ENCODE measurements around the gene KLF11. TPM values are rescaled to one million over a fixed set of nuclear protein-coding genes. Genes with fewer than 3 reads are reported as not detected.

KLF11 gene
- total RNA-seq, 4 donors from 2014 or later = 20.1 to 57.2 (median 33.6) TPM

- TF ChIP-seq POLR2AphosphoS5 (IDR thresholded peaks at IDR 0.05) (peak; percentile 14), POLR2A (IDR thresholded peaks at IDR 0.05) (no peak)
- peaks cover 0 to 66% (median 21%) of the 10 kb centered on the region in 3 donors for H3K4me1 ChIP-seq
- peak overlapping the region in 1 of 2 donors; percentile 9 for H3K4me3 ChIP-seq
- no peaks in the 10 kb centered on the region for H3K27me3 ChIP-seq
- ATAC-seq = peak; percentile 52
- peak overlapping the region in 3 of 4 donors; percentile 58 to 76 (median 63) for H3K27ac ChIP-seq
- H3K9me3 ChIP-seq = no peaks in the 10 kb centered on the region
- peaks cover 0 to 39% of the 10 kb centered on the region in 2 donors for H3K36me3 ChIP-seq
- WGBS, 2 donors (ENCODE audit: low coverage in 1 of 2) = 0 to 19% methylated on average over 12 to 15 of the region's 28 CpGs
Measured at GRCh38 chr2:10057231-10058107, 14.1 kb downstream of the KLF11 start.

GRCh38 chr2:10058251-10059015 is 15.1 kb downstream of the KLF11 start:
- no peak for ATAC-seq
- Histone ChIP-seq H3K36me3 (peaks cover 0 to 37% of the 10 kb centered on the region in 2 donors), H3K9me3 (no peaks in the 10 kb centered on the region), H3K4me3 (no peak overlapping the region), H3K27ac (peak overlapping the region in 3 of 4 donors; percentile 58 to 76 (median 63)), H3K4me1 (peaks cover 0 to 57% (median 21%) of the 10 kb centered on the region in 3 donors), H3K27me3 (no peaks in the 10 kb centered on the region)
- no peak for TF ChIP-seq POLR2A (IDR thresholded peaks at IDR 0.05)
- TF ChIP-seq CTCF (IDR thresholded peaks at IDR 0.05) = no peak
- no peak for TF ChIP-seq POLR2AphosphoS5 (IDR thresholded peaks at IDR 0.05)
- no peak for TF ChIP-seq EP300 (IDR thresholded peaks at IDR 0.05)
- 85% methylated on average over 9 of the region's 39 CpGs; no CpG with 5 or more reads in 1 of the 2 donors for WGBS, 2 donors (ENCODE audit: low coverage in 1 of 2)

GRCh38 chr2:10059016-10059351 is 15.6 kb downstream of the KLF11 start:
- H3K27me3 ChIP-seq = no peaks in the 10 kb centered on the region
- no peak for ATAC-seq
- H3K4me1 ChIP-seq = peaks cover 0 to 51% (median 20%) of the 10 kb centered on the region in 3 donors
- WGBS, 2 donors (ENCODE audit: low coverage in 1 of 2) = 100% methylated on average over 1 of the region's 17 CpGs; no CpG with 5 or more reads in 1 of the 2 donors
- peaks cover 0 to 37% of the 10 kb centered on the region in 2 donors for H3K36me3 ChIP-seq
- H3K27ac ChIP-seq = no peak overlapping the region
- H3K4me3 ChIP-seq = no peak overlapping the region
- TF ChIP-seq CTCF (IDR thresholded peaks at IDR 0.05) (no peak), EP300 (IDR thresholded peaks at IDR 0.05) (no peak), POLR2AphosphoS5 (IDR thresholded peaks at IDR 0.05) (no peak), POLR2A (IDR thresholded peaks at IDR 0.05) (no peak)
- no peaks in the 10 kb centered on the region for H3K9me3 ChIP-seq

GRCh38 chr2:10059552-10060335 is 16.4 kb downstream of the KLF11 start:
- Histone ChIP-seq H3K27me3 (no peaks in the 10 kb centered on the region), H3K27ac (peak overlapping the region in 2 of 4 donors; percentile 38 to 43), H3K4me1 (peaks cover 0 to 43% (median 16%) of the 10 kb centered on the region in 3 donors), H3K36me3 (peaks cover 0 to 35% of the 10 kb centered on the region in 2 donors), H3K9me3 (no peaks in the 10 kb centered on the region), H3K4me3 (no peak overlapping the region)
- TF ChIP-seq POLR2A (IDR thresholded peaks at IDR 0.05) = no peak
- TF ChIP-seq POLR2AphosphoS5 (IDR thresholded peaks at IDR 0.05) = no peak
- TF ChIP-seq CTCF (IDR thresholded peaks at IDR 0.05) = no peak
- TF ChIP-seq EP300 (IDR thresholded peaks at IDR 0.05) = no peak
- 73 to 75% methylated on average over 3 to 5 of the region's 20 CpGs for WGBS, 2 donors (ENCODE audit: low coverage in 1 of 2)
- no peak for ATAC-seq

Measured in gastroesophageal sphincter (tissue), 4 donors.